Motor neuron (in vitro differentiated cells): Measurements from ENCODE around the gene TMCC3. TPM values are rescaled to one million over a fixed set of nuclear protein-coding genes. Genes with fewer than 3 reads are reported as not detected.
A peak's percentile ranks its signal among the peaks of the same experiment; 100 is the strongest.
"Not testable (repeated sequence)": the region's sequence is repeated elsewhere in the genome, so short reads cannot be mapped to it uniquely, and the experiment has no call there.

Experiments
- ATAC-seq, 8 experiments: fragments of 200-7000 bp; cut with Tn5 transposase; replicated peaks in 6 of 8; 2 replicates each; pipeline ENCODE4 v1.8.0; 2021; ENCODE audit warnings: mild to moderate bottlenecking in 8 of 8, moderate library complexity in 8 of 8
- H3K27ac ChIP-seq, 2 donors: fragments of 250-450 bp; sonication (Bioruptor Pico); 2 replicates each; pipeline ENCODE4 v1.9.0; 2021; ENCODE audit warnings: antibody characterized with exemption in 2 of 2, mild to moderate bottlenecking in 2 of 2, moderate library complexity in 1 of 2
- H3K4me1 ChIP-seq, 2 donors: fragments of 250-450 bp; sonication (Bioruptor Pico); replicated peaks in 1 of 2; 2 replicates each; pipeline ENCODE4 v1.6.1; 2021; ENCODE audit warnings: antibody characterized with exemption in 2 of 2, mild to moderate bottlenecking in 2 of 2, moderate library complexity in 1 of 2
- H3K4me3 ChIP-seq, 5 donors: fragments of 250-450 bp; sonication (Bioruptor Pico); 2 replicates each; pipeline ENCODE4 v1.9.0; 2021; ENCODE audit warnings: antibody characterized with exemption in 5 of 5, mild to moderate bottlenecking in 5 of 5, moderate library complexity in 4 of 5
- WGBS, 10 experiments: fragments of 450-650 bp; shearing (Covaris generic); methylation state at CpG; one replicate each; pipeline ENCODE4 v1.0.0; 2022; 5-methylcytosine and 5-hydroxymethylcytosine counted together
- in situ Hi-C, 9 experiments: fragments of 400-800 bp; cut with MboI; loops; one replicate each; pipeline ENCODE4 v1.15.0; 2021; ENCODE audit warnings: low sequenced_read_pairs in 9 of 9, low pct_unique_long_range_greater_than_20kb in 2 of 9; ENCODE audit not compliant: unreplicated experiment in 9 of 9
- total RNA-seq, 8 experiments: library from RNA; unstranded; fragments of 300-600 nt; gene quantifications; 2 replicates each; pipeline versions ENCODE4 v1.2.3 to v1.2.4, GENCODE V29; 2022

The TMCC3 gene
- total RNA-seq, 8 experiments from 2014 or later: 1.6 to 29.3 (median 2.0) TPM

- in situ Hi-C loops: loop anchor here in 1 of 9 experiments (25.0 kb wide), 1 partner anchor 172 kb away; no protein-coding TSS in a partner anchor
- Histone ChIP-seq H3K4me3 (no peak overlapping the region), H3K4me1 (peaks cover 0 to 4% of the 10 kb centered on the region in 2 donors), H3K27ac (no peak overlapping the region)
- no peak for ATAC-seq
- 80 to 100% (median 93%) methylated on average over 1 to 7 of the region's 8 CpGs; no CpG with 5 or more reads in 1 of the 10 experiments for WGBS, 10 experiments
These were observed 84.7 kb downstream of the TMCC3 start for GRCh38 chr12:94565683-94566082.

DNA sequence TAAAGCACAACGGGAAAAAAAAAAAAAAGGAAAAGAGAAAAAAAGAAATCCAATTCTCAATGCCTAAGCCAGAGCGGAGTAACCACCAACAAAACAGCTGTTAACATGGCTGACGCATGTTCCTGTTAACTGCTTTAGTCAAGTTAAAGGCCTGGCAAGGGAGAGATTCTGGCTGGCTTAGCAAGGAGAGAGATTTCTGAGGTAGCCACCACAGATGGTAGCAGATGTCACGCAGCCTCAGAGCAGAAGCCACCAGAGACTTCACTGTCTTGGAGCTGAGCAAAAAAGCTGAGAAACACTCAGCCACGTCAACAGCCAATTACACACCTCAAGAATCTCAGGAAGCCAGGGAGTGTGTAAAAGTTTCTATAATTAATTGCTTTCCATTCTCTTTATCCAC, 87.1 kb downstream of the TMCC3 start:
- no peak overlapping the region for H3K27ac ChIP-seq
- ATAC-seq: no peak
- H3K4me1 ChIP-seq: peaks cover 0 to 9% of the 10 kb centered on the region in 2 donors
- in situ Hi-C loops: loop anchor here in 1 of 9 experiments (25.0 kb wide), 1 partner anchor 174 kb away; no protein-coding TSS in a partner anchor
- 47 to 96% (median 79%) methylated on average over 1 to 5 of the region's 5 CpGs for WGBS, 10 experiments
- no peak overlapping the region for H3K4me3 ChIP-seq

DNA sequence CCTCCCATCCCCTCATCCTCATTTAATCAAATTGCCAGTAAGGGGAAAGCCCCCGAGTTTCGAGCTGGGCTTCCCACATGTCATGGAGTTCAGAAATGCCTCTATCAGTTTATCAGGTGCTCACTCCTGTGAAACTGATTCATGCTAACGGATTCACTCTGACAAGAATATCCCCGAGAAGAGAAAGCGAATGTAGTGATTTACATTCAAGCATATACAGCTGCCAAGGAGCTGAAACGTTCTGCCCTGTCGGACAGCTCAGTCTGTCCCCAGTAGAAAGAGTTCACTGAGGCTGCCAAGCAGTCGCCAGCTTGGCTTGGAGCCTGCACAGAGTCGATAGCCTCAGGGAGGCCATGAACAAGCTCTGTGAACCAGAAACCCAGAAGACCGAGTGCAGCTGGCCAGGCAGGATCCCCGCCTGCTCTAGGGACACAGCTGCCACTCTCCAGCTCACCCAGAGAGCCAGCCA, 88.4 kb downstream of the TMCC3 start:
- WGBS, 10 experiments: 0 to 92% (median 70%) methylated on average over 1 to 9 of the region's 11 CpGs; no CpG with 5 or more reads in 4 of the 10 experiments
- Histone ChIP-seq H3K4me3 (no peak overlapping the region), H3K27ac (no peak overlapping the region), H3K4me1 (peaks cover 0 to 9% of the 10 kb centered on the region in 2 donors)
- in situ Hi-C loops: loop anchor here in 1 of 9 experiments (25.0 kb wide), 1 partner anchor 175 kb away; no protein-coding TSS in a partner anchor
- peak in 7 of 8 experiments; percentile 7 to 73 (median 33) for ATAC-seq

DNA sequence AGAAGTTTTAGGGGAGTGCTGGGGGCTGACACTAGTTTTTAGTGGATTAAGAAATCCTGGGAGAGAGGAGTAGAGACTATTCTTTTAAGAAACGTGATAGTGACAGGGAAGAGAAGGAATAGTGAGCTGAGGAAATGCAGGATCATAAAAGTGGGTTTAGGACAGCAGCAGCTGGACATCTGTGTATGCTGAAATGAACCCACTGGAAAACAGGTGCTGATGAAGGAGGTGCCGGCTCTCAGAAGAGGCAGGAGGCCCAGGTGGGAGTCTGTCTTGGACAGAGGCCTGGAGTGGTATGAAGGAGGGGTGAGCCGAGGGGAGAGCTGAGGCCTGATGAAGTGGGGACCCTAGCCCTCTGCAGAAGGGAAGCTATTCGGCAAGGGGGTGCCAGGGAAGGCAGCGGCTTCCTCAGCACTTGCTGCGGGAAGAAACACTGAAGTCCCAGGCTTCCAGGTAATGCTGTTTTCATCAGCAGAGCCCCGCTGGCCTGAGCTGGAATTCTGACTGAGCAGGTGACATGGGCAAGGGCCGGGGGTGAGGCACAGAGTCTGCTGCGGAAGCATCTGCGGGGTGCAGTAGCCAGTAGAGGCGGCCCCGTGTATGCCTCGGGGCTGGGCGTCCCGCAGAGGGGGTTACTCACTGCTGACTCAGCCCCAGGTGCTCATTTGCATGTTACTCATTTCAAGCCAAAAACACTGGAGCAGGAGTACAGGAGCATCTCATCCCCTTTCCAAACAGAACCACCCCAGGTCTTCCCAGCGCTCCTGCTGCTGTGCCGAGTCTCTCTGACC, 89.7 kb downstream of the TMCC3 start:
- 0 to 100% (median 37%) methylated on average over 1 to 6 of the region's 17 CpGs; no CpG with 5 or more reads in 1 of the 10 experiments for WGBS, 10 experiments
- no peak overlapping the region for H3K27ac ChIP-seq
- in situ Hi-C loops: loop anchor here in 1 of 9 experiments (25.0 kb wide), 1 partner anchor 177 kb away; no protein-coding TSS in a partner anchor

DNA sequence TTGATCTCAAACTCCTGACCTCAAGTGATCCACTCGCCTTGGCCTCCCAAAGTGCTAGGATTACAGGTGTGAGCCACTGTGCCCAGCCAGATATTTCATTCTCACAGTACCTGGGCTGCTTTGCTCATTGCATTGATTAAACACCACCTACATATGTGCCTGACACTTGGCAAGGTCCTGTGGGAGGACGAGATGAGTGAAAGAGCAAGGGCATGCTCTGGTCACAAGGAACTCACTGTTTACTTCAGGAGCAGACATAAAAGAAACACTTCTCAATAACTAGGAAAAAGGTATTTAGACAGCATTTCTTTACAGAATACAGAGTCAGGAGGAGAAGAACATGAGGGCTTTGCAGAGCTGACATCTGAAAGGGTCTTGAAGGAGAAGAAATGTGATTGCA, 91.7 kb downstream of the TMCC3 start:
- H3K4me1 ChIP-seq: peaks cover 0 to 9% of the 10 kb centered on the region in 2 donors
- WGBS, 10 experiments: 33 to 92% (median 82%) methylated on average over 1 to 2 of the region's 2 CpGs; no CpG with 5 or more reads in 4 of the 10 experiments
- no peak for ATAC-seq

More for the DNA sequence above, 89.7 kb downstream of the TMCC3 start:
- Histone ChIP-seq H3K4me1 (peaks cover 0 to 9% of the 10 kb centered on the region in 2 donors), H3K4me3 (no peak overlapping the region)
- ATAC-seq: peak; percentile 85 to 97 (median 93)

DNA sequence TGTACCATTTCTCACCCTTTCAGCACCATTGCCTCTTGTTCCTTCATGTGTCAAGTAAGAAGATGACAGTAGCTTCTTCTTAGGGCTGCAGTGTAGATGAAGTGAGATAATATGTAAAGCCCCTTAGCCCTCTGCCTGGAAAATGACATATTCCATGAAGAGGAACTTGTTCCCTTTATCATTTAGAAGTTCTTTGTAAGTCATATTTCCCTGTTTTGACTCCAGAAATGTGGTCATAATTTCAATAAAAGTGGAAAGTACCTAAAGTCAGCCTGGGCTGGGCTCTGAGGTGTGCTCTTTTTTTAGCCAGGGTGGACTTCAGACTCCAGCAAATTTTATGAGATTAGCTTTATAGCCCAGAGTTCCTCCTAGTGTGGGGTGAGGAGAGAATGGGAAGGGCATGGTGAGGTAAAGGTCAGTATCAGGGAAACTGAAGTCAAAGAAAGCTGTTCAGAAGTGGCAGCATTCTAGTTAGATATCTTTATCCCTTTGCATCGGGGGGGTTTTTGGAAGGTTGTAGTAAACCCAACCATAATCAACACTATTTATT, 92.5 kb downstream of the TMCC3 start:
- Histone ChIP-seq H3K27ac (no peak overlapping the region), H3K4me1 (peaks cover 0 to 9% of the 10 kb centered on the region in 2 donors), H3K4me3 (no peak overlapping the region)
- ATAC-seq: no peak
- 43 to 100% (median 100%) methylated on average over 1 of the region's 1 CpG; no CpG with 5 or more reads in 6 of the 10 experiments for WGBS, 10 experiments
- in situ Hi-C loops: loop anchor here in 2 of 9 experiments (10.0 to 25.0 kb wide), 2 partner anchors 179 to 197 kb away; no protein-coding TSS in a partner anchor

More for the DNA sequence above, 91.7 kb downstream of the TMCC3 start:
- in situ Hi-C loops: loop anchor here in 2 of 9 experiments (10.0 to 25.0 kb wide), 2 partner anchors 179 to 196 kb away; no protein-coding TSS in a partner anchor
- Histone ChIP-seq H3K27ac (no peak overlapping the region), H3K4me3 (no peak overlapping the region)

DNA sequence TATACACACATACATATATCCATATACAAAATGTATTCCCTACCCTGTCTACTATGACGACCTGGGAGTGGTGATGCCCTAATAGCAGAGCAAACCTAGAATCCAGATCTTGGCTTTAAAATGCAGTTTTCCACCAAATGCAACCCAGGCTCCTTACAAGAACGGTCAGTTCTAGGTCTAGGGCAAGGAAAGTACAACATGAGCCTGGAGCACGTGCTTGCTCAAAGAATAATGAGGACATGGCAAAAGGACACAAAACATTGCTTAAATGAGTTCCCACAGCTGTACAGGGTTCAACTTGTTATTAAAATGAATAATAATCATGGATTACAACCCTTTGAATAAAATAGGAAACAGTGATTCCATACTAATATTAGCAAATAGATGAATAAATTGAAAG, 94.7 kb downstream of the TMCC3 start:
- H3K27ac ChIP-seq: no peak overlapping the region
- ATAC-seq: no peak
- H3K4me3 ChIP-seq: no peak overlapping the region
- in situ Hi-C loops: loop anchor here in 2 of 9 experiments (10.0 to 25.0 kb wide), 2 partner anchors 182 to 199 kb away; no protein-coding TSS in a partner anchor
- H3K4me1 ChIP-seq: peaks cover 0 to 5% of the 10 kb centered on the region in 2 donors
- 79 to 100% (median 92%) methylated on average over 1 to 3 of the region's 3 CpGs; no CpG with 5 or more reads in 2 of the 10 experiments for WGBS, 10 experiments

GRCh38 chr12:94553875-94554274, 96.5 kb downstream of the TMCC3 start:
- in situ Hi-C loops: loop anchor here in 2 of 9 experiments (10.0 to 25.0 kb wide), 2 partner anchors 183 to 201 kb away; no protein-coding TSS in a partner anchor
- 68 to 94% (median 85%) methylated on average over 3 to 13 of the region's 15 CpGs; no CpG with 5 or more reads in 1 of the 10 experiments for WGBS, 10 experiments
- no peak overlapping the region for H3K27ac ChIP-seq

GRCh38 chr12:94553130-94553519, 97.2 kb downstream of the TMCC3 start:
- 0 to 100% (median 70%) methylated on average over 1 to 6 of the region's 6 CpGs; no CpG with 5 or more reads in 3 of the 10 experiments for WGBS, 10 experiments
- H3K27ac ChIP-seq: no peak overlapping the region
- ATAC-seq: peak in 2 of 8 experiments; percentile 69 to 80
- in situ Hi-C loops: loop anchor here in 2 of 9 experiments (10.0 to 25.0 kb wide), 2 partner anchors 184 to 202 kb away; no protein-coding TSS in a partner anchor
- H3K4me1 ChIP-seq: no peaks in the 10 kb centered on the region
- H3K4me3 ChIP-seq: no peak overlapping the region

More at GRCh38 chr12:94553875-94554274, 96.5 kb downstream of the TMCC3 start:
- no peak overlapping the region for H3K4me3 ChIP-seq
- H3K4me1 ChIP-seq: no peaks in the 10 kb centered on the region
- ATAC-seq: no peak

DNA sequence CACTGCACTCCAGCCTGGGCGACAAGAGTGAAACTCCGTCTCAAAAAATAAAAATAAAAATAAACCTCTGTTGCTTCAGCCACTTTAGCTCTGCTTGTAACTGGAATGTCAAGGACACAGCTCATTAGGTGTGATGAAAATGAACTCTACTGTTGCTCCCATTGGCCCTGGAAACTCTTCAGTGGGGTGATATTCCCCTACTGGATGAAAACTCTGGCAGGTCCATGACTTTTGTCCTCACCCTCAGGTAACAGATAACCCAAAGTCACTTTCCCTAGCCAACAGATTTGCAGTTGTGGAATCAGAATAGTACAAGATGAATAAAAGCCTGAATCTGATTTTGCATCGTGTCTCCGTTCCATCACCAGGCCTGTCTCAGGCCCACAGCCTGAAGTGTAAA, 98.5 kb downstream of the TMCC3 start:
- no peaks in the 10 kb centered on the region for H3K4me1 ChIP-seq
- no peak for ATAC-seq
- 0 to 100% (median 70%) methylated on average over 1 to 4 of the region's 4 CpGs; no CpG with 5 or more reads in 3 of the 10 experiments for WGBS, 10 experiments
- H3K4me3 ChIP-seq: no peak overlapping the region
- H3K27ac ChIP-seq: no peak overlapping the region
- in situ Hi-C loops: loop anchor here in 2 of 9 experiments (10.0 to 25.0 kb wide), 2 partner anchors 185 to 203 kb away; no protein-coding TSS in a partner anchor

DNA sequence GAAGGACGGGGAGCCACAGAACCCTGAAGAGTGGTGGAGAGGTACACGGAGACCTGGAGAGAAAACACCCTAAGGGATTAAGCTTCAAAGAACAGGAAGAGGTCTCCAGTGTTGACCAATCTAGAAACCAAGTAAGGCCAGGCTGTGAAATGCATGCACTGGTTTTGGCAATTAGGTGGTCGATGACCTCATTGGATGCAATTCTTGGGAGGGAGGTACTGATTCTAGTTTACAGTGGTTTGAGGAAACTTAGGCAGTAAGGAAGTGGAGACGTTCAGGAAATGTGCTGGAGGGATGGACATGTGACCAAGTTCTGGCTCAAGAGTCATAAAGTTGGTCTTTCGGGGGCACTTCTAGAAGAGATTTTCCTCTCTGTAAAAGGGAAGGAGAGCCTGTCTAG, 99.4 kb downstream of the TMCC3 start:
- in situ Hi-C loops: loop anchor here in 2 of 9 experiments (10.0 to 25.0 kb wide), 2 partner anchors 186 to 204 kb away; no protein-coding TSS in a partner anchor

DNA sequence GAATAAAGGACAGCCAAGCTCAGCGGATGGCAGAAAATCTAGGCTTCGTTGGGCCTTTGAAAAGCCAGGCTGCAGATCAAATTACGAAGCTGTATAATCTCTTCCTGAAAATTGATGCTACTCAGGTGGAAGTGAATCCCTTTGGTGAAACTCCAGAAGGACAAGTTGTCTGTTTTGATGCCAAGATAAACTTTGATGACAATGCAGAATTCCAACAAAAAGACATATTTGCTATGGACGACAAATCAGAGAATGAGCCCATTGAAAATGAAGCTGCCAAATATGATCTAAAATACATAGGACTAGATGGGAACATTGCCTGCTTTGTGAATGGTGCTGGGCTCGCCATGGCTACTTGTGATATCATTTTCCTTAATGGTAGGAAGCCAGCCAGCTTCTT, 101.5 kb downstream of the TMCC3 start:
- H3K4me1 ChIP-seq, H3K27ac ChIP-seq, H3K4me3 ChIP-seq, ATAC-seq: not testable (repeated sequence)
- WGBS, 10 experiments: 68 to 100% (median 86%) methylated on average over 1 to 5 of the region's 5 CpGs; no CpG with 5 or more reads in 1 of the 10 experiments
- in situ Hi-C loops: loop anchor here in 3 of 9 experiments (25.0 kb wide), 1 partner anchor 412 kb away; the partner anchor contains the start of gene PLXNC1 (in 3 of the 3)

More for the DNA sequence above, 99.4 kb downstream of the TMCC3 start:
- H3K27ac ChIP-seq: no peak overlapping the region
- 33 to 97% (median 72%) methylated on average over 1 to 5 of the region's 5 CpGs; no CpG with 5 or more reads in 3 of the 10 experiments for WGBS, 10 experiments
- ATAC-seq: no peak
- H3K4me1 ChIP-seq: no peaks in the 10 kb centered on the region
- no peak overlapping the region for H3K4me3 ChIP-seq
